22Rv1 (cell line): ENCODE results near the gene ADIPOR2.

ENCODE experiments used
- CTCF ChIP-seq: fragments of 450-650 bp; IDR thresholded peaks from 2 replicates; pipeline ENCODE4 v1.5.1; 2017; ENCODE audit warnings: mild to moderate bottlenecking
- ZFX ChIP-seq: fragments of 450-650 bp; IDR thresholded peaks from 2 replicates; pipeline ENCODE4 v1.6.1; 2017; ENCODE audit warnings: antibody characterized with exemption, borderline replicate concordance

GRCh38 chr12:1692226-1692625 lies 1.4 kb downstream of the ADIPOR2 start:
- TF ChIP-seq CTCF: no peak
- no peak for TF ChIP-seq ZFX
